ENCODE data around the gene ARFGAP1. TPM values are rescaled to one million over a fixed set of nuclear protein-coding genes. Genes with fewer than 3 reads are reported as not detected.

ARFGAP1 gene
- polyA plus RNA-seq, 2 of the 4 experiments (the other 2 are of a cell fraction), result 41.0 to 106 TPM

- no peak for TF ChIP-seq EHMT2 (IDR thresholded peaks at IDR 0.05; ENCODE audit: low read depth)
- TF ChIP-seq ZC3H11A (IDR thresholded peaks at IDR 0.05), result no peak
- no peak for TF ChIP-seq MYC (IDR thresholded peaks at IDR 0.05; ENCODE audit: borderline replicate concordance, low read length)
- TF ChIP-seq MAZ (IDR thresholded peaks at IDR 0.05; ENCODE audit: borderline replicate concordance, low read depth, low read length), result no peak
- no peak for TF ChIP-seq POLR2A (IDR thresholded peaks at IDR 0.05; ENCODE audit: low read length)
- TF ChIP-seq NR3C1 (IDR thresholded peaks at IDR 0.05), result no peak
- no peak for TF ChIP-seq HOXA7 (CRISPR knock-in tag; IDR thresholded peaks at IDR 0.05)
- TF ChIP-seq FOSB (CRISPR knock-in tag; IDR thresholded peaks at IDR 0.05), result no peak
- TF ChIP-seq BHLHE40 (IDR thresholded peaks at IDR 0.05; ENCODE audit: low read depth, low read length), result no peak
- TF ChIP-seq EHF (CRISPR knock-in tag; IDR thresholded peaks at IDR 0.05), result no peak
- TF ChIP-seq RAD21 (conservative IDR thresholded peaks at IDR 0.05 in 1 of 2, IDR thresholded peaks at IDR 0.05 in 1 of 2), result no peak
These were observed 54.7 kb downstream of the ARFGAP1 start (continued) for GRCh38 chr20:63327231-63327745.

- 77% methylated on average over 15 of the region's 20 CpGs for whole genome bisulfite sequencing (ENCODE audit: missing lambda C conversion rate)
- TF ChIP-seq EHF (CRISPR knock-in tag; IDR thresholded peaks at IDR 0.05) (no peak), EHMT2 (IDR thresholded peaks at IDR 0.05; ENCODE audit: low read depth) (no peak), PBX3 (IDR thresholded peaks at IDR 0.05) (no peak), NFE2L2 (conservative IDR thresholded peaks at IDR 0.05; ENCODE audit: low read length) (no peak), KDM1A (IDR thresholded peaks at IDR 0.05; ENCODE audit: low read depth) (no peak), ZFP36 (IDR thresholded peaks at IDR 0.05; ENCODE audit: borderline replicate concordance, partially characterized antibody) (no peak), ZNF302 (CRISPR knock-in tag; IDR thresholded peaks at IDR 0.05) (no peak), TP53 (CRISPR knock-in tag; IDR thresholded peaks at IDR 0.05) (no peak), POLR2A (IDR thresholded peaks at IDR 0.05; ENCODE audit: low read length) (no peak), EP300 (IDR thresholded peaks at IDR 0.05) (no peak), HMGXB4 (CRISPR knock-in tag; IDR thresholded peaks at IDR 0.05; ENCODE audit: borderline replicate concordance) (no peak), ZC3H11A (IDR thresholded peaks at IDR 0.05) (no peak), NR3C1 (IDR thresholded peaks at IDR 0.05) (no peak), MAZ (IDR thresholded peaks at IDR 0.05; ENCODE audit: borderline replicate concordance, low read depth, low read length) (no peak), HEYL (CRISPR knock-in tag; IDR thresholded peaks at IDR 0.05) (no peak), CBX8 (IDR thresholded peaks at IDR 0.05) (no peak), RAD21 (conservative IDR thresholded peaks at IDR 0.05 in 1 of 2, IDR thresholded peaks at IDR 0.05 in 1 of 2) (no peak), HOXA7 (CRISPR knock-in tag; IDR thresholded peaks at IDR 0.05) (no peak), POLR2AphosphoS2 (conservative IDR thresholded peaks at IDR 0.05; ENCODE audit: low read length) (no peak)
- DNase-seq (ENCODE audit: low read depth in 1 of 2, low spot score in 1 of 2) (no peak), ATAC-seq (no peak; a peak in 1 of 6 replicates), FAIRE-seq (no peak)
- POLR2A ChIA-PET, result no interaction called here
- no peak overlapping the region for H3K4me3 ChIP-seq
- CTCF ChIA-PET, result interaction anchor here (0.6 to 2.2 kb wide), 5 partner anchors 11 to 355 kb away, joined by 3 to 12 read pairs (median 4); no protein-coding TSS in a partner anchor
- no peaks in the 10 kb centered on the region for H3K4me1 ChIP-seq
- H3K4me2 ChIP-seq, result no peak overlapping the region
- no peak overlapping the region for H3K27ac ChIP-seq
- H3K9me3 ChIP-seq, result peaks cover 9% of the 10 kb centered on the region; the same call in 2 of the 3 replicates
These were observed 55.5 kb downstream of the ARFGAP1 start for GRCh38 chr20:63328026-63328700.
